Right ventricle myocardium inferior (tissue), 1 donor: Measurements from ENCODE around the gene DCHS1. TPM values are rescaled to one million over a fixed set of nuclear protein-coding genes. Genes with fewer than 3 reads are reported as not detected.

Experiments
- ATAC-seq: fragments of 200-7000 bp; cut with Tn5 transposase; one replicate; pipeline ENCODE4 v1.9.1; 2020; ENCODE audit warnings: mild to moderate bottlenecking, moderate library complexity
- DNase-seq: peaks from one replicate; pipeline ENCODE4 v3.0.0; 2021; ENCODE audit errors: missing footprints
- intact Hi-C: fragments of 100-400 bp; cut with DNase I; formaldehyde crosslinking; loops from one replicate; pipeline ENCODE4 v1.11.0; 2022
- total RNA-seq: library from RNA; stranded (reverse); fragmentation: NEBNext Ultra II Directional; extraction: Animal tissue kit (Norgen Biotek cat#: 25700); gene quantifications from one replicate; pipeline ENCODE4 v1.2.1, GENCODE V29; 2021
- donor health status: DM: no; HTN: yes; CAD: no; lungs with severe emphysema.

Gene DCHS1
- total RNA-seq, 1 donor from 2014 or later = 10.7 TPM

GRCh38 chr11:6608011-6608410 is 47.6 kb downstream of the DCHS1 start:
- intact Hi-C loops = loop anchor here (10.0 kb wide), 1 partner anchor 223 kb away; no protein-coding TSS in a partner anchor
- no peak for DNase-seq
- no peak for ATAC-seq

- intact Hi-C loops = loop anchor here (10.0 kb wide), 1 partner anchor 222 kb away; no protein-coding TSS in a partner anchor
- DNase-seq = no peak
- no peak for ATAC-seq
These were observed 48.3 kb downstream of the DCHS1 start for GRCh38 chr11:6607190-6607795.

GRCh38 chr11:6606471-6607189 is 49.0 kb downstream of the DCHS1 start:
- DNase-seq (peak; percentile 94), ATAC-seq (peak; percentile 83)
- intact Hi-C loops = loop anchor here (10.0 kb wide), 1 partner anchor 222 kb away; no protein-coding TSS in a partner anchor

GRCh38 chr11:6604790-6605189 is 50.8 kb downstream of the DCHS1 start:
- ATAC-seq (no peak), DNase-seq (no peak)
- intact Hi-C loops = loop anchor here (2.0 to 10.0 kb wide), 5 partner anchors 37 to 220 kb away; partner anchors contain the start of genes ARFIP2, MRPL17 and TIMM10B

- DNase-seq (peak; percentile 80), ATAC-seq (peak; percentile 62)
- intact Hi-C loops = loop anchor here (2.0 to 10.0 kb wide), 5 partner anchors 37 to 219 kb away; partner anchors contain the start of genes ARFIP2, MRPL17 and TIMM10B
These were observed 51.5 kb downstream of the DCHS1 start for GRCh38 chr11:6604081-6604626.

GRCh38 chr11:6603287-6604080 is 52.1 kb downstream of the DCHS1 start, which contains the start of the genes ILK and RRP8:
Gene ILK, plus strand, starts transcription at chr11:6603774. Its CDS starts 498 bp downstream, at chr11:6604272.
Gene RRP8, minus strand, starts transcription at chr11:6603616. Its CDS starts 114 bp downstream, at chr11:6603502.
- peak; percentile 90 for ATAC-seq

GRCh38 chr11:6602096-6602940 is 53.3 kb downstream of the DCHS1 start:
- ATAC-seq (no peak), DNase-seq (no peak)
- intact Hi-C loops = loop anchor here (5.0 to 10.0 kb wide), 4 partner anchors 35 to 218 kb away; partner anchors contain the start of genes ARFIP2 and TIMM10B

More at GRCh38 chr11:6603287-6604080, 52.1 kb downstream of the DCHS1 start, which contains the start of the genes ILK and RRP8:
- intact Hi-C loops = loop anchor here (2.0 to 10.0 kb wide), 5 partner anchors 36 to 219 kb away; partner anchors contain the start of genes ARFIP2, MRPL17 and TIMM10B
- DNase-seq = peak; percentile 96

GRCh38 chr11:6601041-6601461 is 54.6 kb downstream of the DCHS1 start:
- no peak for DNase-seq
- intact Hi-C loops = loop anchor here (5.0 to 10.0 kb wide), 4 partner anchors 34 to 216 kb away; partner anchors contain the start of genes ARFIP2 and TIMM10B
- no peak for ATAC-seq

GRCh38 chr11:6599881-6600390 is 55.7 kb downstream of the DCHS1 start:
- intact Hi-C loops = loop anchor here (5.0 to 10.0 kb wide), 4 partner anchors 33 to 215 kb away; partner anchors contain the start of genes ARFIP2 and TIMM10B
- ATAC-seq (no peak), DNase-seq (no peak)

GRCh38 chr11:6599449-6599848 is 56.2 kb downstream of the DCHS1 start:
- ATAC-seq = no peak
- DNase-seq = no peak
- intact Hi-C loops = no loop called here

GRCh38 chr11:6598555-6598954 is 57.1 kb downstream of the DCHS1 start:
- ATAC-seq = no peak
- intact Hi-C loops = no loop called here

GRCh38 chr11:6596239-6596877 is 59.3 kb downstream of the DCHS1 start:
- intact Hi-C loops = no loop called here
- ATAC-seq (peak; percentile 74), DNase-seq (no peak)

More at GRCh38 chr11:6598555-6598954, 57.1 kb downstream of the DCHS1 start:
- no peak for DNase-seq

GRCh38 chr11:6594142-6594768 is 61.4 kb downstream of the DCHS1 start:
- DNase-seq (no peak), ATAC-seq (peak; percentile 32)
- intact Hi-C loops = no loop called here

- no peak for DNase-seq
- intact Hi-C loops = no loop called here
- ATAC-seq = no peak
These were observed 67.6 kb downstream of the DCHS1 start for GRCh38 chr11:6588018-6588417.

GRCh38 chr11:6587360-6587953 is 68.2 kb downstream of the DCHS1 start:
- ATAC-seq (peak; percentile 91), DNase-seq (no peak)
- intact Hi-C loops = no loop called here
